ENCODE data around the gene CDH12.

Gene CDH12

DNA sequence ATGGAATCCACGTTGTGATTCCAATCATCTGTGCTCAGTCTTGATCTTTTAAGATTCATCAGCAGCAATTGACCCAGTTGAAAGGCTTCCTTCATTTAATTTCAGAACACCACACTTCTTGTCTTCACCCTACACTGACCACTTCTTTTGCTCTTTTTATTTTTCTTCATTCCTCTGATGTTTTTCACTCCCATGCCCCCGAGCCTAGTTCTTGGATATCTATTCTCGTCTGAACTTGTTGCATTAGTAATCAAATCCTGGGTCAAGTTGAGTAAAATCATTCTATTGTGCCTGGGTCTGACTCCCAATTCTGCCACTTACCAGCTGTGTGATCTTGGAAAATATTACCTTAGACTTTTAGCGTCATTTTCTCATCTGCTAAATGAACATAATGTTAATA is 356.5 kb downstream of the CDH12 start:
- Histone ChIP-seq H3K27ac (replicated peaks) (no peak overlapping the region), H3K4me3 (replicated peaks; ENCODE audit: insufficient read depth, low read length) (no peak overlapping the region), H3K27me3 (ENCODE audit: insufficient read depth, poor library complexity, severe bottlenecking) (no peaks in the 10 kb centered on the region)
- TF ChIP-seq, protein P1, sequence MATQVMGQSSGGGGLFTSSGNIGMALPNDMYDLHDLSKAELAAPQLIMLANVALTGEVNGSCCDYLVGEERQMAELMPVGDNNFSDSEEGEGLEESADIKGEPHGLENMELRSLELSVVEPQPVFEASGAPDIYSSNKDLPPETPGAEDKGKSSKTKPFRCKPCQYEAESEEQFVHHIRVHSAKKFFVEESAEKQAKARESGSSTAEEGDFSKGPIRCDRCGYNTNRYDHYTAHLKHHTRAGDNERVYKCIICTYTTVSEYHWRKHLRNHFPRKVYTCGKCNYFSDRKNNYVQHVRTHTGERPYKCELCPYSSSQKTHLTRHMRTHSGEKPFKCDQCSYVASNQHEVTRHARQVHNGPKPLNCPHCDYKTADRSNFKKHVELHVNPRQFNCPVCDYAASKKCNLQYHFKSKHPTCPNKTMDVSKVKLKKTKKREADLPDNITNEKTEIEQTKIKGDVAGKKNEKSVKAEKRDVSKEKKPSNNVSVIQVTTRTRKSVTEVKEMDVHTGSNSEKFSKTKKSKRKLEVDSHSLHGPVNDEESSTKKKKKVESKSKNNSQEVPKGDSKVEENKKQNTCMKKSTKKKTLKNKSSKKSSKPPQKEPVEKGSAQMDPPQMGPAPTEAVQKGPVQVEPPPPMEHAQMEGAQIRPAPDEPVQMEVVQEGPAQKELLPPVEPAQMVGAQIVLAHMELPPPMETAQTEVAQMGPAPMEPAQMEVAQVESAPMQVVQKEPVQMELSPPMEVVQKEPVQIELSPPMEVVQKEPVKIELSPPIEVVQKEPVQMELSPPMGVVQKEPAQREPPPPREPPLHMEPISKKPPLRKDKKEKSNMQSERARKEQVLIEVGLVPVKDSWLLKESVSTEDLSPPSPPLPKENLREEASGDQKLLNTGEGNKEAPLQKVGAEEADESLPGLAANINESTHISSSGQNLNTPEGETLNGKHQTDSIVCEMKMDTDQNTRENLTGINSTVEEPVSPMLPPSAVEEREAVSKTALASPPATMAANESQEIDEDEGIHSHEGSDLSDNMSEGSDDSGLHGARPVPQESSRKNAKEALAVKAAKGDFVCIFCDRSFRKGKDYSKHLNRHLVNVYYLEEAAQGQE (IDR thresholded peaks at IDR 0.05; ENCODE audit: insufficient replicate concordance, low read depth) = no peak
- TF ChIP-seq GABPA (IDR thresholded peaks at IDR 0.05; ENCODE audit: low read depth) (no peak), SPI1 (IDR thresholded peaks at IDR 0.05; ENCODE audit: borderline replicate concordance, low read depth) (no peak), POLR2AphosphoS5 (IDR thresholded peaks at IDR 0.05; ENCODE audit: low read depth) (no peak)
- TF ChIP-seq, protein P2, sequence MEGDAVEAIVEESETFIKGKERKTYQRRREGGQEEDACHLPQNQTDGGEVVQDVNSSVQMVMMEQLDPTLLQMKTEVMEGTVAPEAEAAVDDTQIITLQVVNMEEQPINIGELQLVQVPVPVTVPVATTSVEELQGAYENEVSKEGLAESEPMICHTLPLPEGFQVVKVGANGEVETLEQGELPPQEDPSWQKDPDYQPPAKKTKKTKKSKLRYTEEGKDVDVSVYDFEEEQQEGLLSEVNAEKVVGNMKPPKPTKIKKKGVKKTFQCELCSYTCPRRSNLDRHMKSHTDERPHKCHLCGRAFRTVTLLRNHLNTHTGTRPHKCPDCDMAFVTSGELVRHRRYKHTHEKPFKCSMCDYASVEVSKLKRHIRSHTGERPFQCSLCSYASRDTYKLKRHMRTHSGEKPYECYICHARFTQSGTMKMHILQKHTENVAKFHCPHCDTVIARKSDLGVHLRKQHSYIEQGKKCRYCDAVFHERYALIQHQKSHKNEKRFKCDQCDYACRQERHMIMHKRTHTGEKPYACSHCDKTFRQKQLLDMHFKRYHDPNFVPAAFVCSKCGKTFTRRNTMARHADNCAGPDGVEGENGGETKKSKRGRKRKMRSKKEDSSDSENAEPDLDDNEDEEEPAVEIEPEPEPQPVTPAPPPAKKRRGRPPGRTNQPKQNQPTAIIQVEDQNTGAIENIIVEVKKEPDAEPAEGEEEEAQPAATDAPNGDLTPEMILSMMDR (IDR thresholded peaks at IDR 0.05; ENCODE audit: insufficient read depth, low read length) = no peak
- no peak for DNase-seq (ENCODE audit: low read depth in 1 of 2, low spot score in 1 of 2)

DNA sequence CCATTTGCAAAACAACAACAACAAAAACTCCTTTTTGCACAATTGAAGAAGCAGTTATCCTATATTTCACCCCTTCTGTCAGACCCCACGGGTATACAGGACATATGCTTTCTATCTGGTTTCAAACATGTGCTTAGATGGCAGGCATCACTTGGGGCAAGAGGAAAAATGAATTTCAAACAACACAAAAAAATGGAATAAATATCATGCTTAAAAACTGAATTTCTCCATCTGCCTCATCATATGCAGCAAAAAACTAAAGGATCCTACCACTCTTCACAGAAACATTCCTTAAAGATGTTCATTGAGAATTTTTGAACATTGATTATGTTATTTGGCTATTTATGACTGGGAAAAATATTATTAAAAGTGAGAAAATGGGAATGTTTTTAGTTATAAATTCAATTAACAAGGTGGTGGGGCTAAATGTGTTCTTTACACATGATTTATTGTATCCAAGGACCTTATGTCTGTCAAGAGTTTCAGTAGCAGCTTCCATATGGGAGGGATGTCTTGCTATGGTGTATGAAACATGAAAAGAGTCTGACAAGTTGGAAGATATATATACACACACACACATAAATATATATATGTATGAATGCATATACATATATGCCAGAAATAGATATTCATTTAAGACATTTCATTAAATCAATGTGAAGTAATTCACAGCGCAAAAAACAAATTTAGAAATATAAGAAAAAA is 358.0 kb downstream of the CDH12 start:
- no peaks in the 10 kb centered on the region for H3K27me3 ChIP-seq (ENCODE audit: insufficient read depth, poor library complexity, severe bottlenecking)
- TF ChIP-seq GABPA (IDR thresholded peaks at IDR 0.05; ENCODE audit: low read depth) (no peak), POLR2AphosphoS5 (IDR thresholded peaks at IDR 0.05; ENCODE audit: low read depth) (no peak), SPI1 (IDR thresholded peaks at IDR 0.05; ENCODE audit: borderline replicate concordance, low read depth) (no peak)
- TF ChIP-seq, protein P1 (IDR thresholded peaks at IDR 0.05; ENCODE audit: insufficient replicate concordance, low read depth) = no peak
- TF ChIP-seq, protein P2 (IDR thresholded peaks at IDR 0.05; ENCODE audit: insufficient read depth, low read length) = no peak

DNA sequence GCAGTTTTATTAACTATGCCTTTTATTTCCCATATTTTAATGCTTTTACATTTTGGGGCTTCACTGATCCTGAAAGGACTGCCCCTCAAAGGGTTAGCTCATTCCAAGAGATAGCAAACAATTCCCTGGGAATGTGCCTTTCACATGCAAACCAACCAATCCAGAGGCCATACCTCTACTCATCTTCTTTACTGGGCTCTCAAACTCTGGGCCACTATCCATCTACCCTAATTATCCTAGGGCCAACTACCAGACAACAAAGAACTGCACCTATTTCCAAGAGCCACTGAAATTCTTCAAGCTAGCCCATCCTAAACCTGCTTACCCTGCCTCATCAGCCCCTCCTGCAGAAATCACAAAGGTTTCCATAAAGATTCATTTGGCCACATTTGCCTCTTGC is 364.7 kb downstream of the CDH12 start:
- H3K27me3 ChIP-seq (ENCODE audit: insufficient read depth, poor library complexity, severe bottlenecking) = no peaks in the 10 kb centered on the region
- DNase-seq (ENCODE audit: low read depth in 1 of 2, low spot score in 1 of 2) = no peak
- no peak for TF ChIP-seq GABPA (IDR thresholded peaks at IDR 0.05; ENCODE audit: low read depth)
- TF ChIP-seq, protein P1 (IDR thresholded peaks at IDR 0.05; ENCODE audit: insufficient replicate concordance, low read depth) = no peak
- TF ChIP-seq, protein P2 (IDR thresholded peaks at IDR 0.05; ENCODE audit: insufficient read depth, low read length) = no peak
- no peak for TF ChIP-seq SPI1 (IDR thresholded peaks at IDR 0.05; ENCODE audit: borderline replicate concordance, low read depth)
- TF ChIP-seq POLR2AphosphoS5 (IDR thresholded peaks at IDR 0.05; ENCODE audit: low read depth) = no peak
- no peak overlapping the region for H3K4me3 ChIP-seq (replicated peaks; ENCODE audit: insufficient read depth, low read length)
- H3K27ac ChIP-seq (replicated peaks) = no peak overlapping the region

More for the DNA sequence above, 358.0 kb downstream of the CDH12 start:
- DNase-seq (ENCODE audit: low read depth in 1 of 2, low spot score in 1 of 2) = no peak
- H3K4me3 ChIP-seq (replicated peaks; ENCODE audit: insufficient read depth, low read length) = no peak overlapping the region
- no peak overlapping the region for H3K27ac ChIP-seq (replicated peaks)
